H9 (cell line): ENCODE data around the gene DOHH. TPM values are rescaled to one million over a fixed set of nuclear protein-coding genes. Genes with fewer than 3 reads are reported as not detected.

Experiments used
- DNase-seq: peaks from one replicate; pipeline ENCODE4 v3.0.0-alpha.2; 2017
- H2AFZ ChIP-seq: one replicate; pipeline ENCODE4 v1.6.1; 2013; ENCODE audit warnings: mild to moderate bottlenecking, low read length, control low read depth, moderate library complexity
- H2AK5ac ChIP-seq: 2 replicates; pipeline ENCODE4 v1.6.1; 2013; ENCODE audit warnings: low read length, control low read depth, mixed read lengths; ENCODE audit not compliant: insufficient read length
- H2BK120ac ChIP-seq: one replicate; pipeline ENCODE4 v1.6.1; 2013; ENCODE audit warnings: low read depth, mild to moderate bottlenecking, low read length, control low read depth, inconsistent platforms; ENCODE audit not compliant: poor library complexity, severe bottlenecking
- H2BK12ac ChIP-seq: 2 replicates; pipeline ENCODE4 v1.6.1; 2013; ENCODE audit warnings: low read length, control low read depth, mixed read lengths, low read depth; ENCODE audit not compliant: insufficient read length
- H2BK15ac ChIP-seq: 2 replicates; pipeline ENCODE4 v1.6.1; 2013; ENCODE audit warnings: low read depth, low read length, control low read depth
- H2BK20ac ChIP-seq: one replicate; pipeline ENCODE4 v1.6.1; 2013; ENCODE audit warnings: low read depth, mild to moderate bottlenecking, low read length, control low read depth, inconsistent platforms; ENCODE audit not compliant: poor library complexity, severe bottlenecking
- H2BK5ac ChIP-seq: 2 replicates; pipeline ENCODE4 v1.6.1; 2013; ENCODE audit warnings: low read length, control low read depth, mixed read lengths; ENCODE audit not compliant: insufficient read length
- H3K14ac ChIP-seq: 2 replicates; pipeline ENCODE4 v1.6.1; 2013; ENCODE audit warnings: low read length, control low read depth; ENCODE audit not compliant: insufficient read depth
- H3K18ac ChIP-seq: 2 replicates; pipeline ENCODE4 v1.6.1; 2013; ENCODE audit warnings: low read depth, mild to moderate bottlenecking, mixed read lengths, low read length, control low read depth; ENCODE audit not compliant: insufficient read length
- H3K23ac ChIP-seq: 2 replicates; pipeline ENCODE4 v1.6.1; 2013; ENCODE audit warnings: low read length, control low read depth, mixed read lengths, low read depth; ENCODE audit not compliant: insufficient read length
- H3K23me2 ChIP-seq: 2 replicates; pipeline ENCODE4 v1.6.1; 2013; ENCODE audit warnings: low read depth, mild to moderate bottlenecking, mixed read lengths, low read length, control low read depth; ENCODE audit not compliant: insufficient read length, poor library complexity, severe bottlenecking
- H3K27ac ChIP-seq: 2 replicates; pipeline ENCODE4 v1.5.1; 2013; ENCODE audit warnings: low read length, control low read depth, mixed read lengths, low read depth; ENCODE audit not compliant: insufficient read length
- H3K27me3 ChIP-seq: 2 replicates; pipeline ENCODE4 v1.6.1; 2013; ENCODE audit warnings: low read length, control low read depth, inconsistent platforms; ENCODE audit not compliant: insufficient read depth
- H3K4ac ChIP-seq: 2 replicates; pipeline ENCODE4 v1.6.1; 2013; ENCODE audit warnings: low read depth, mild to moderate bottlenecking, control low read depth, inconsistent platforms, low read length, moderate library complexity
- H3K4me1 ChIP-seq: 2 replicates; pipeline ENCODE4 v1.6.1; 2013; ENCODE audit warnings: low read length, control low read depth, inconsistent platforms; ENCODE audit not compliant: insufficient read depth
- H3K4me2 ChIP-seq: 2 replicates; pipeline ENCODE4 v1.6.1; 2013; ENCODE audit warnings: low read length, control low read depth, mixed read lengths; ENCODE audit not compliant: insufficient read length, insufficient read depth
- H3K56ac ChIP-seq: 2 replicates; pipeline ENCODE4 v1.6.1; 2013; ENCODE audit warnings: low read depth, mild to moderate bottlenecking, mixed read lengths, low read length, control low read depth; ENCODE audit not compliant: insufficient read length
- H3K79me1 ChIP-seq: 2 replicates; pipeline ENCODE4 v1.6.1; 2013; ENCODE audit warnings: low read depth, mild to moderate bottlenecking, moderate library complexity, low read length, control low read depth, inconsistent platforms; ENCODE audit not compliant: insufficient read depth, poor library complexity, severe bottlenecking
- H3K79me2 ChIP-seq: 2 replicates; pipeline ENCODE4 v1.6.1; 2013; ENCODE audit warnings: low read length, control low read depth, inconsistent platforms; ENCODE audit not compliant: insufficient read depth
- H3K9ac ChIP-seq: 2 replicates; pipeline ENCODE4 v1.6.1; 2013; ENCODE audit warnings: low read length, control low read depth, mixed read lengths; ENCODE audit not compliant: insufficient read length; ENCODE audit errors: extremely low read depth
- H3K9me3 ChIP-seq: one replicate; pipeline ENCODE4 v1.6.1; 2013; ENCODE audit warnings: low read depth, low read length, inconsistent platforms; ENCODE audit not compliant: control insufficient read depth
- H3T11ph ChIP-seq: one replicate; pipeline ENCODE4 v1.6.1; 2013; ENCODE audit warnings: mild to moderate bottlenecking, low read length, control low read depth, inconsistent platforms
- H4K20me1 ChIP-seq: one replicate; pipeline ENCODE4 v1.6.1; 2013; ENCODE audit not compliant: control insufficient read depth, insufficient read length, insufficient read depth
- H4K5ac ChIP-seq: 2 replicates; pipeline ENCODE4 v1.6.1; 2013; ENCODE audit warnings: low read depth, mild to moderate bottlenecking, mixed read lengths, low read length, control low read depth; ENCODE audit not compliant: insufficient read length
- H4K8ac ChIP-seq: replicated peaks from 2 replicates; pipeline ENCODE4 v1.6.1; 2013; ENCODE audit warnings: low read length, control low read depth, mixed read lengths, low read depth; ENCODE audit not compliant: insufficient read length
- H4K91ac ChIP-seq: 2 replicates; pipeline ENCODE4 v1.6.1; 2013; ENCODE audit warnings: low read depth, mild to moderate bottlenecking, moderate library complexity, mixed read lengths, low read length, control low read depth; ENCODE audit not compliant: insufficient read length
- H3K27ac Mint-ChIP-seq, 3 experiments: 2 replicates in 2 of 3; 3 replicates in 1 of 3; pipeline ENCODE4 v1.8.0; 2020 to 2021; ENCODE audit warnings: mixed read lengths in 3 of 3, mild to moderate bottlenecking in 1 of 3, moderate library complexity in 1 of 3
- H3K27me3 Mint-ChIP-seq: 2 replicates; pipeline ENCODE4 v1.8.0; 2021; ENCODE audit warnings: low read depth, mild to moderate bottlenecking, moderate library complexity, mixed read lengths
- H3K36me3 Mint-ChIP-seq, 3 experiments: 2 replicates in 2 of 3; 3 replicates in 1 of 3; pipeline ENCODE4 v1.8.0; 2020 to 2021; ENCODE audit warnings: low read depth in 3 of 3, mixed read lengths in 3 of 3; ENCODE audit not compliant: insufficient read depth in 1 of 3
- H3K4me1 Mint-ChIP-seq, 2 experiments: 2 replicates each; pipeline ENCODE4 v1.8.0; 2020; ENCODE audit warnings: mixed read lengths in 2 of 2
- H3K4me3 Mint-ChIP-seq, 2 experiments: 2 replicates in 1 of 2; 3 replicates in 1 of 2; pipeline ENCODE4 v1.8.0; 2020 to 2021; ENCODE audit warnings: mild to moderate bottlenecking in 2 of 2, mixed read lengths in 2 of 2, moderate library complexity in 1 of 2
- H3K9me3 Mint-ChIP-seq, 2 experiments: 2 replicates in 1 of 2; 3 replicates in 1 of 2; pipeline ENCODE4 v1.8.0; 2020; ENCODE audit warnings: mild to moderate bottlenecking in 2 of 2, mixed read lengths in 2 of 2, moderate library complexity in 1 of 2
- WGBS: extraction: QIAGEN DNeasy Blood & Tissue Kit; methylation state at CpG from one replicate; pipeline ENCODE4 v1.1.7; 2013; ENCODE audit warnings: missing lambda C conversion rate, low lambda C conversion rate, mixed read lengths; ENCODE audit not compliant: insufficient read length; ENCODE audit errors: extremely low coverage; 5-methylcytosine and 5-hydroxymethylcytosine counted together
- total RNA-seq: library from RNA; stranded (reverse); gene quantifications from 2 replicates; pipeline ENCODE4 v1.2.1, GENCODE V29; 2021
- TF ChIP-seq, protein P1 (sequence below): fragments of 200-600 bp; sonication (generic); conservative IDR thresholded peaks from 3 replicates; pipeline ENCODE4 v1.8.0; 2021; ENCODE audit warnings: antibody characterized with exemption, mild to moderate bottlenecking

The DOHH gene
- total RNA-seq, 1 experiment from 2014 or later: 16.5 TPM

DNA sequence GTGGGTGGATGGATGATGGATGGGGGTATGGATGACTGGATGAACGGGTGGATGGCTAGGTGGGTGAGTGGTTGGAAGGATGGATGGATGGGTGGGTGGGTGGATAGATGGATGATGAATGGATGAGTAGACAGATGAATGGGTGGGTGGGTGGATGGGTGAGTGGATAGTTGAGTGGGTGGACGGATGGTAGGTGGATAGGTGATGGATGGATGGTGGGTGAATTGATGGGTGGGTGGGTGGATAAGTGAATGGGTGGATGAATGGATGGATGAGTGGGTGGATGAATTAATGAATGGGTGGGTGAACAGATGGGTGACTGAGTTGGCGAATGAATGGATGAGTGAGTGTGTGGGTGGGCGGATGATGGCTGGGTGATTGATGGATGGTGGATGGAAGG is 25.0 kb downstream of the DOHH start:
- H3K36me3 Mint-ChIP-seq: no peaks in the 10 kb centered on the region; a peak in 1 of 7 replicates
- H3K4me1 Mint-ChIP-seq: peaks cover 3 to 7% of the 10 kb centered on the region in 2 experiments; a peak in 3 of 4 replicates
- TF ChIP-seq, protein P1, sequence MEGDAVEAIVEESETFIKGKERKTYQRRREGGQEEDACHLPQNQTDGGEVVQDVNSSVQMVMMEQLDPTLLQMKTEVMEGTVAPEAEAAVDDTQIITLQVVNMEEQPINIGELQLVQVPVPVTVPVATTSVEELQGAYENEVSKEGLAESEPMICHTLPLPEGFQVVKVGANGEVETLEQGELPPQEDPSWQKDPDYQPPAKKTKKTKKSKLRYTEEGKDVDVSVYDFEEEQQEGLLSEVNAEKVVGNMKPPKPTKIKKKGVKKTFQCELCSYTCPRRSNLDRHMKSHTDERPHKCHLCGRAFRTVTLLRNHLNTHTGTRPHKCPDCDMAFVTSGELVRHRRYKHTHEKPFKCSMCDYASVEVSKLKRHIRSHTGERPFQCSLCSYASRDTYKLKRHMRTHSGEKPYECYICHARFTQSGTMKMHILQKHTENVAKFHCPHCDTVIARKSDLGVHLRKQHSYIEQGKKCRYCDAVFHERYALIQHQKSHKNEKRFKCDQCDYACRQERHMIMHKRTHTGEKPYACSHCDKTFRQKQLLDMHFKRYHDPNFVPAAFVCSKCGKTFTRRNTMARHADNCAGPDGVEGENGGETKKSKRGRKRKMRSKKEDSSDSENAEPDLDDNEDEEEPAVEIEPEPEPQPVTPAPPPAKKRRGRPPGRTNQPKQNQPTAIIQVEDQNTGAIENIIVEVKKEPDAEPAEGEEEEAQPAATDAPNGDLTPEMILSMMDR: no peak

More for the DNA sequence above, 25.0 kb downstream of the DOHH start:
- no peak overlapping the region for H3K14ac ChIP-seq
- H3K23ac ChIP-seq: no peak overlapping the region
- H3T11ph ChIP-seq: no peak overlapping the region
- Mint-ChIP-seq H3K4me3 (no peak overlapping the region), H3K27me3 (peaks cover 18% of the 10 kb centered on the region), H3K9me3 (0 out of 5 replicates have a peak, but pooled peaks cover 0 to 8% of the 10 kb centered on the region in 2 experiments), H3K27ac (no peak overlapping the region)
- H3K56ac ChIP-seq: no peak overlapping the region
- no peaks in the 10 kb centered on the region for H3K79me1 ChIP-seq
- no peak overlapping the region for H2AK5ac ChIP-seq
- no peak overlapping the region for H3K27ac ChIP-seq
- WGBS: 100% methylated on average over 2 of the region's 4 CpGs
- H4K20me1 ChIP-seq: no peaks in the 10 kb centered on the region
- H2BK12ac ChIP-seq: no peak overlapping the region
- H2BK15ac ChIP-seq: no peak overlapping the region
- no peak for DNase-seq
- no peaks in the 10 kb centered on the region for H3K79me2 ChIP-seq
- peaks cover 4% of the 10 kb centered on the region for H3K23me2 ChIP-seq
- no peaks in the 10 kb centered on the region for H3K27me3 ChIP-seq
- no peak overlapping the region for H4K8ac ChIP-seq
- H4K91ac ChIP-seq: no peak overlapping the region
- no peak overlapping the region for H4K5ac ChIP-seq
- no peaks in the 10 kb centered on the region for H3K9me3 ChIP-seq
- no peak overlapping the region for H2BK5ac ChIP-seq
- H2BK20ac ChIP-seq: no peak overlapping the region
- no peak overlapping the region for H3K9ac ChIP-seq
- no peak overlapping the region for H3K18ac ChIP-seq
- H2BK120ac ChIP-seq: no peak overlapping the region
- H2AFZ ChIP-seq: no peak overlapping the region
- H3K4ac ChIP-seq: no peak overlapping the region
- no peaks in the 10 kb centered on the region for H3K4me1 ChIP-seq
- no peak overlapping the region for H3K4me2 ChIP-seq
